Tibial nerve (tissue), 3 donors: ENCODE measurements around the gene ASPSCR1.

Source experiments
- CTCF ChIP-seq, 5 experiments: fragments of 200-600 bp in 3 of 5; fragments of 450-650 bp in 2 of 5; sonication (generic) in 3 of 5; IDR thresholded peaks; one replicate each; pipeline ENCODE4 v1.5.1; 2016 to 2019; ENCODE audit warnings: antibody characterized with exemption in 5 of 5, mild to moderate bottlenecking in 3 of 5, moderate library complexity in 2 of 5
- POLR2A ChIP-seq, 2 donors: fragments of 450-650 bp; IDR thresholded peaks; one replicate each; pipeline ENCODE4 v1.6.1; 2017; ENCODE audit warnings: antibody characterized with exemption in 2 of 2, mild to moderate bottlenecking in 2 of 2, moderate library complexity in 2 of 2

- TF ChIP-seq POLR2A (IDR thresholded peaks at IDR 0.05) (no peak), CTCF (IDR thresholded peaks at IDR 0.05) (no peak)
Measured at GRCh38 chr17:82028246-82028645, 50.8 kb downstream of the ASPSCR1 start.
